ENCODE results near the gene TFR2. TPM values are rescaled to one million over a fixed set of nuclear protein-coding genes. Genes with fewer than 3 reads are reported as not detected.

Gene TFR2
- total and polyA plus RNA-seq, 2 of the 13 experiments (the other 11 are each of a cell fraction or from before 2014, with no cell fraction given): 36.9 to 64.2 TPM

GRCh38 chr7:100570954-100571828, 70.2 kb downstream of the TFR2 start (continued):
- TF ChIP-seq ZNF274 (CRISPR knock-in tag; IDR thresholded peaks at IDR 0.05) (no peak; the same call in 1 of the 2 replicates), ZNF235 (CRISPR knock-in tag; IDR thresholded peaks at IDR 0.05; ENCODE audit: borderline replicate concordance) (0 out of 2 replicates have a peak, but pooled peaks have one; percentile 46), KDM1A (CRISPR knock-in tag; IDR thresholded peaks at IDR 0.05) (no peak), ZNF841 (CRISPR knock-in tag; IDR thresholded peaks at IDR 0.05; ENCODE audit: borderline replicate concordance) (no peak), SNAPC2 (CRISPR knock-in tag; IDR thresholded peaks at IDR 0.05) (no peak), PHF8 (CRISPR knock-in tag; IDR thresholded peaks at IDR 0.05) (no peak; the same call in 1 of the 2 replicates), ZNF567 (CRISPR knock-in tag; IDR thresholded peaks at IDR 0.05; ENCODE audit: borderline replicate concordance) (no peak), POLR2G (IDR thresholded peaks at IDR 0.05; ENCODE audit: low read depth, low read length) (peak; percentile 69), IKZF4 (CRISPR knock-in tag; IDR thresholded peaks at IDR 0.05; ENCODE audit: borderline replicate concordance, low read depth, not compliant biosample characterization) (peak; percentile 36), ZNF790 (CRISPR knock-in tag; IDR thresholded peaks at IDR 0.05; ENCODE audit: borderline replicate concordance) (no peak), ZNF629 (CRISPR knock-in tag; conservative IDR thresholded peaks at IDR 0.05) (peak; percentile 4; the same call in 1 of the 2 replicates), HBP1 (CRISPR knock-in tag; IDR thresholded peaks at IDR 0.05; ENCODE audit: low read depth) (0 out of 2 replicates have a peak, but pooled peaks have one; percentile 57), HOXA7 (CRISPR knock-in tag; IDR thresholded peaks at IDR 0.05) (no peak), PBX2 (CRISPR knock-in tag; IDR thresholded peaks at IDR 0.05) (no peak), ZNF737 (CRISPR knock-in tag; IDR thresholded peaks at IDR 0.05; ENCODE audit: borderline replicate concordance) (no peak), NCOA1 (CRISPR knock-in tag; IDR thresholded peaks at IDR 0.05) (peak; percentile 26; the same call in 1 of the 2 replicates), KAT2B (IDR thresholded peaks at IDR 0.05; ENCODE audit: borderline replicate concordance, low read depth, low read length) (no peak), ZFP37 (CRISPR knock-in tag; IDR thresholded peaks at IDR 0.05; ENCODE audit: borderline replicate concordance) (no peak), RAD21 (CRISPR knock-in tag; IDR thresholded peaks at IDR 0.05) (peak; percentile 52; the same call in 1 of the 2 replicates)
- TF ChIP-seq, protein P1, sequence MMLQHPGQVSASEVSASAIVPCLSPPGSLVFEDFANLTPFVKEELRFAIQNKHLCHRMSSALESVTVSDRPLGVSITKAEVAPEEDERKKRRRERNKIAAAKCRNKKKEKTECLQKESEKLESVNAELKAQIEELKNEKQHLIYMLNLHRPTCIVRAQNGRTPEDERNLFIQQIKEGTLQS (CRISPR knock-in tag; IDR thresholded peaks at IDR 0.05): no peak
- TF ChIP-seq, protein P2, sequence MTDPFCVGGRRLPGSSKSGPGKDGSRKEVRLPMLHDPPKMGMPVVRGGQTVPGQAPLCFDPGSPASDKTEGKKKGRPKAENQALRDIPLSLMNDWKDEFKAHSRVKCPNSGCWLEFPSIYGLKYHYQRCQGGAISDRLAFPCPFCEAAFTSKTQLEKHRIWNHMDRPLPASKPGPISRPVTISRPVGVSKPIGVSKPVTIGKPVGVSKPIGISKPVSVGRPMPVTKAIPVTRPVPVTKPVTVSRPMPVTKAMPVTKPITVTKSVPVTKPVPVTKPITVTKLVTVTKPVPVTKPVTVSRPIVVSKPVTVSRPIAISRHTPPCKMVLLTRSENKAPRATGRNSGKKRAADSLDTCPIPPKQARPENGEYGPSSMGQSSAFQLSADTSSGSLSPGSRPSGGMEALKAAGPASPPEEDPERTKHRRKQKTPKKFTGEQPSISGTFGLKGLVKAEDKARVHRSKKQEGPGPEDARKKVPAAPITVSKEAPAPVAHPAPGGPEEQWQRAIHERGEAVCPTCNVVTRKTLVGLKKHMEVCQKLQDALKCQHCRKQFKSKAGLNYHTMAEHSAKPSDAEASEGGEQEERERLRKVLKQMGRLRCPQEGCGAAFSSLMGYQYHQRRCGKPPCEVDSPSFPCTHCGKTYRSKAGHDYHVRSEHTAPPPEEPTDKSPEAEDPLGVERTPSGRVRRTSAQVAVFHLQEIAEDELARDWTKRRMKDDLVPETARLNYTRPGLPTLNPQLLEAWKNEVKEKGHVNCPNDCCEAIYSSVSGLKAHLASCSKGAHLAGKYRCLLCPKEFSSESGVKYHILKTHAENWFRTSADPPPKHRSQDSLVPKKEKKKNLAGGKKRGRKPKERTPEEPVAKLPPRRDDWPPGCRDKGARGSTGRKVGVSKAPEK (CRISPR knock-in tag; IDR thresholded peaks at IDR 0.05; ENCODE audit: borderline replicate concordance): no peak
- TF ChIP-seq, protein P3, sequence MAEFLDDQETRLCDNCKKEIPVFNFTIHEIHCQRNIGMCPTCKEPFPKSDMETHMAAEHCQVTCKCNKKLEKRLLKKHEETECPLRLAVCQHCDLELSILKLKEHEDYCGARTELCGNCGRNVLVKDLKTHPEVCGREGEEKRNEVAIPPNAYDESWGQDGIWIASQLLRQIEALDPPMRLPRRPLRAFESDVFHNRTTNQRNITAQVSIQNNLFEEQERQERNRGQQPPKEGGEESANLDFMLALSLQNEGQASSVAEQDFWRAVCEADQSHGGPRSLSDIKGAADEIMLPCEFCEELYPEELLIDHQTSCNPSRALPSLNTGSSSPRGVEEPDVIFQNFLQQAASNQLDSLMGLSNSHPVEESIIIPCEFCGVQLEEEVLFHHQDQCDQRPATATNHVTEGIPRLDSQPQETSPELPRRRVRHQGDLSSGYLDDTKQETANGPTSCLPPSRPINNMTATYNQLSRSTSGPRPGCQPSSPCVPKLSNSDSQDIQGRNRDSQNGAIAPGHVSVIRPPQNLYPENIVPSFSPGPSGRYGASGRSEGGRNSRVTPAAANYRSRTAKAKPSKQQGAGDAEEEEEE (CRISPR knock-in tag; IDR thresholded peaks at IDR 0.05; ENCODE audit: borderline replicate concordance): no peak
